ENCODE measurements around the gene APRT. TPM values are rescaled to one million over a fixed set of nuclear protein-coding genes. Genes with fewer than 3 reads are reported as not detected.

The APRT gene
- total RNA-seq, 1 donor: 73.8 TPM

GRCh38 chr16:88842806-88843205 lies 31.1 kb upstream of the APRT start:
- no peak for TF ChIP-seq CTCF (IDR thresholded peaks at IDR 0.05; ENCODE audit: insufficient read depth, low read length)

GRCh38 chr16:88842308-88842756 lies 30.6 kb upstream of the APRT start:
- no peak overlapping the region for H3K4me3 ChIP-seq (ENCODE audit: low read depth, low read length)
- TF ChIP-seq CTCF (IDR thresholded peaks at IDR 0.05; ENCODE audit: insufficient read depth, low read length): no peak
- DNase-seq (ENCODE audit: low read depth): no peak

More at GRCh38 chr16:88842806-88843205, 31.1 kb upstream of the APRT start:
- no peak overlapping the region for H3K4me3 ChIP-seq (ENCODE audit: low read depth, low read length)
- no peak for DNase-seq (ENCODE audit: low read depth)

- DNase-seq (ENCODE audit: low read depth): no peak
- no peak for TF ChIP-seq CTCF (IDR thresholded peaks at IDR 0.05; ENCODE audit: insufficient read depth, low read length)
- no peak overlapping the region for H3K4me3 ChIP-seq (ENCODE audit: low read depth, low read length)
Observed at GRCh38 chr16:88841521-88842307, 30.0 kb upstream of the APRT start.

GRCh38 chr16:88840600-88841215 lies 29.0 kb upstream of the APRT start:
- no peak overlapping the region for H3K4me3 ChIP-seq (ENCODE audit: low read depth, low read length)
- TF ChIP-seq CTCF (IDR thresholded peaks at IDR 0.05; ENCODE audit: insufficient read depth, low read length): no peak
- no peak for DNase-seq (ENCODE audit: low read depth)

GRCh38 chr16:88839745-88840599 lies 28.2 kb upstream of the APRT start:
- no peak for DNase-seq (ENCODE audit: low read depth)
- no peak overlapping the region for H3K4me3 ChIP-seq (ENCODE audit: low read depth, low read length)
- no peak for TF ChIP-seq CTCF (IDR thresholded peaks at IDR 0.05; ENCODE audit: insufficient read depth, low read length)

GRCh38 chr16:88839026-88839529 lies 27.4 kb upstream of the APRT start:
- no peak overlapping the region for H3K4me3 ChIP-seq (ENCODE audit: low read depth, low read length)
- DNase-seq (ENCODE audit: low read depth): no peak
- TF ChIP-seq CTCF (IDR thresholded peaks at IDR 0.05; ENCODE audit: insufficient read depth, low read length): no peak

All from fibroblast of the aortic adventitia (primary cell).